Stimulated activated naive B cell treated with anti-CD40 and anti-IgM and Interleukin-4, amounts not matched to agents 10 μg/mL and 1 μg/mL and 100 μg/mL, for 72 hours (primary cell): ENCODE measurements around the gene PTK6.

ENCODE experiments used
- ATAC-seq, 2 donors: fragments of 150-1000 bp; cut with Tn5 transposase; replicated peaks; 2 replicates each; pipeline ENCODE4 v1.10.0; 2021; ENCODE audit warnings: moderate library complexity in 1 of 2
- DNase-seq: peaks from one replicate; pipeline ENCODE4 v3.0.0; 2021
- H3K27ac Mint-ChIP-seq: one replicate; pipeline ENCODE4 v1.8.0; 2022; ENCODE audit warnings: mild to moderate bottlenecking, mixed read lengths
- H3K27me3 Mint-ChIP-seq, 2 donors: one replicate each; pipeline ENCODE4 v1.8.0; 2022; ENCODE audit warnings: mixed read lengths in 2 of 2
- H3K36me3 Mint-ChIP-seq, 2 donors: one replicate each; pipeline ENCODE4 v1.8.0; 2022; ENCODE audit warnings: mixed read lengths in 2 of 2, mild to moderate bottlenecking in 1 of 2
- H3K4me1 Mint-ChIP-seq, 2 donors: one replicate each; pipeline ENCODE4 v1.8.0; 2022; ENCODE audit warnings: mixed read lengths in 2 of 2, mild to moderate bottlenecking in 1 of 2
- H3K4me3 Mint-ChIP-seq, 2 donors: one replicate each; pipeline ENCODE4 v1.8.0; 2022; ENCODE audit warnings: mild to moderate bottlenecking in 2 of 2, mixed read lengths in 2 of 2, moderate library complexity in 1 of 2
- H3K9me3 Mint-ChIP-seq, 2 donors: one replicate each; pipeline ENCODE4 v1.8.0; 2022; ENCODE audit warnings: mixed read lengths in 2 of 2, mild to moderate bottlenecking in 1 of 2

Gene PTK6

GRCh38 chr20:63536997-63537524 lies at the start of gene PTK6:
TSS of gene PTK6 (minus strand) at chr20:63537376. CDS start at chr20:63537314, 62 bp downstream.
- Mint-ChIP-seq H3K36me3 (no peaks in the 10 kb centered on the region), H3K4me3 (peak within 1 kb of the TSS; percentile 83), H3K9me3 (no peaks in the 10 kb centered on the region), H3K27ac (peak within 1 kb of the TSS; percentile 90), H3K27me3 (no peaks in the 10 kb centered on the region), H3K4me1 (peaks cover 26 to 42% of the 10 kb centered on the region in 2 donors)
- peak; percentile 22 to 26 for ATAC-seq
- no peak for DNase-seq

- peaks cover 4 to 16% of the 10 kb centered on the region in 2 donors for H3K4me1 Mint-ChIP-seq
- no peaks in the 10 kb centered on the region for H3K9me3 Mint-ChIP-seq
- H3K27me3 Mint-ChIP-seq, result no peaks in the 10 kb centered on the region
- DNase-seq (no peak), ATAC-seq (no peak)
- H3K36me3 Mint-ChIP-seq, result peaks cover 20 to 36% of the 10 kb centered on the region in 2 donors
- no peak overlapping the region for H3K27ac Mint-ChIP-seq
- H3K4me3 Mint-ChIP-seq, result no peak overlapping the region
Observed at GRCh38 chr20:63586797-63587196, 49.6 kb upstream of the PTK6 start.

GRCh38 chr20:63585616-63586565 lies 48.7 kb upstream of the PTK6 start:
- H3K9me3 Mint-ChIP-seq, result no peaks in the 10 kb centered on the region
- ATAC-seq (no peak), DNase-seq (no peak)
- peaks cover 16 to 32% of the 10 kb centered on the region in 2 donors for H3K36me3 Mint-ChIP-seq
- H3K27ac Mint-ChIP-seq, result no peak overlapping the region
- H3K4me1 Mint-ChIP-seq, result peaks cover 4 to 20% of the 10 kb centered on the region in 2 donors
- H3K27me3 Mint-ChIP-seq, result no peaks in the 10 kb centered on the region
- H3K4me3 Mint-ChIP-seq, result no peak overlapping the region

- Mint-ChIP-seq H3K36me3 (peaks cover 3 to 9% of the 10 kb centered on the region in 2 donors), H3K4me3 (no peak overlapping the region), H3K9me3 (no peaks in the 10 kb centered on the region), H3K4me1 (peaks cover 9 to 15% of the 10 kb centered on the region in 2 donors), H3K27me3 (peaks cover 0 to 4% of the 10 kb centered on the region in 2 donors), H3K27ac (no peak overlapping the region)
- DNase-seq, result no peak
- no peak for ATAC-seq
Observed at GRCh38 chr20:63582382-63583063, 45.3 kb upstream of the PTK6 start.

GRCh38 chr20:63580796-63581461 lies 43.8 kb upstream of the PTK6 start:
- H3K9me3 Mint-ChIP-seq, result no peaks in the 10 kb centered on the region
- peak; percentile 98 for ATAC-seq

GRCh38 chr20:63579017-63579694 lies 42.0 kb upstream of the PTK6 start:
- DNase-seq (no peak), ATAC-seq (no peak)
- H3K4me1 Mint-ChIP-seq, result peaks cover 9 to 11% of the 10 kb centered on the region in 2 donors
- H3K9me3 Mint-ChIP-seq, result no peaks in the 10 kb centered on the region
- no peaks in the 10 kb centered on the region for H3K36me3 Mint-ChIP-seq
- H3K27me3 Mint-ChIP-seq, result peaks cover 3 to 10% of the 10 kb centered on the region in 2 donors
- no peak overlapping the region for H3K27ac Mint-ChIP-seq
- no peak overlapping the region for H3K4me3 Mint-ChIP-seq

More at GRCh38 chr20:63580796-63581461, 43.8 kb upstream of the PTK6 start:
- H3K27ac Mint-ChIP-seq, result peak overlapping the region; percentile 25
- no peak for DNase-seq
- H3K4me3 Mint-ChIP-seq, result no peak overlapping the region
- peaks cover 0 to 4% of the 10 kb centered on the region in 2 donors for H3K36me3 Mint-ChIP-seq
- H3K27me3 Mint-ChIP-seq, result peaks cover 3 to 10% of the 10 kb centered on the region in 2 donors
- H3K4me1 Mint-ChIP-seq, result peaks cover 9 to 11% of the 10 kb centered on the region in 2 donors

- DNase-seq (no peak), ATAC-seq (no peak)
- Mint-ChIP-seq H3K9me3 (no peaks in the 10 kb centered on the region), H3K4me3 (no peak overlapping the region), H3K27me3 (peaks cover 3 to 10% of the 10 kb centered on the region in 2 donors), H3K27ac (no peak overlapping the region), H3K4me1 (peaks cover 11 to 14% of the 10 kb centered on the region in 2 donors), H3K36me3 (no peaks in the 10 kb centered on the region)
Observed at GRCh38 chr20:63578224-63579016, 41.2 kb upstream of the PTK6 start.

GRCh38 chr20:63577317-63577894 lies 40.2 kb upstream of the PTK6 start:
- Mint-ChIP-seq H3K4me1 (peaks cover 11 to 15% of the 10 kb centered on the region in 2 donors), H3K9me3 (no peaks in the 10 kb centered on the region), H3K27me3 (peaks cover 3 to 10% of the 10 kb centered on the region in 2 donors), H3K36me3 (no peaks in the 10 kb centered on the region), H3K27ac (no peak overlapping the region), H3K4me3 (no peak overlapping the region)
- DNase-seq (no peak), ATAC-seq (no peak)

GRCh38 chr20:63576311-63576710 lies 39.1 kb upstream of the PTK6 start:
- H3K27ac Mint-ChIP-seq, result no peak overlapping the region
- DNase-seq (no peak), ATAC-seq (no peak)
- H3K36me3 Mint-ChIP-seq, result no peaks in the 10 kb centered on the region
- peaks cover 3 to 10% of the 10 kb centered on the region in 2 donors for H3K27me3 Mint-ChIP-seq
- peaks cover 11 to 15% of the 10 kb centered on the region in 2 donors for H3K4me1 Mint-ChIP-seq
- H3K9me3 Mint-ChIP-seq, result no peaks in the 10 kb centered on the region
- no peak overlapping the region for H3K4me3 Mint-ChIP-seq

- Mint-ChIP-seq H3K9me3 (no peaks in the 10 kb centered on the region), H3K36me3 (peaks cover 0 to under 1% of the 10 kb centered on the region in 2 donors), H3K27ac (peak overlapping the region; percentile 25), H3K4me1 (peaks cover 4% of the 10 kb centered on the region in 2 donors), H3K4me3 (peak overlapping the region; percentile 79 to 89), H3K27me3 (peaks cover 3 to 10% of the 10 kb centered on the region in 2 donors)
- no peak for DNase-seq
- ATAC-seq, result no peak
Observed at GRCh38 chr20:63574829-63575743, 37.9 kb upstream of the PTK6 start.

GRCh38 chr20:63574156-63574828 lies 37.1 kb upstream of the PTK6 start, which contains the start of gene HELZ2:
TSS of gene HELZ2 (minus strand) at chr20:63574239. CDS start at chr20:63572385, 1,854 bp downstream.
- H3K27me3 Mint-ChIP-seq, result peaks cover 3 to 10% of the 10 kb centered on the region in 2 donors
- H3K4me1 Mint-ChIP-seq, result peaks cover 8 to 11% of the 10 kb centered on the region in 2 donors
- H3K36me3 Mint-ChIP-seq, result peaks cover 0 to 1% of the 10 kb centered on the region in 2 donors
- peak within 1 kb of the TSS; percentile 93 for H3K27ac Mint-ChIP-seq
- ATAC-seq (peak; percentile 92), DNase-seq (no peak)
- no peaks in the 10 kb centered on the region for H3K9me3 Mint-ChIP-seq
- peak within 1 kb of the TSS; percentile 89 to 92 for H3K4me3 Mint-ChIP-seq
